ENCODE measurements around the gene HNRNPA1. TPM values are rescaled to one million over a fixed set of nuclear protein-coding genes. Genes with fewer than 3 reads are reported as not detected.
A peak's percentile ranks its signal among the peaks of the same experiment; 100 is the strongest.
"Not testable (repeated sequence)": the region's sequence is repeated elsewhere in the genome, so short reads cannot be mapped to it uniquely, and the experiment has no call there.

Gene HNRNPA1
- polyA plus RNA-seq, 3 donors = 266 to 1,181 (median 308) TPM

- no peaks in the 10 kb centered on the region for H3K27me3 ChIP-seq (ENCODE audit: control insufficient read depth in 2 of 2, insufficient read depth in 2 of 2, low read length in 2 of 2)
- intact Hi-C loops (cut with micrococcal nuclease) = loop anchor here in 1 of 2 donors (10.0 kb wide), 1 partner anchor 47 kb away; no protein-coding TSS in a partner anchor
- Mint-ChIP-seq H3K4me3 (no peak overlapping the region), H3K9me3 (no peaks in the 10 kb centered on the region), H3K4me1 (peaks cover 42% of the 10 kb centered on the region), H3K36me3 (no peaks in the 10 kb centered on the region), H3K27me3 (ENCODE audit: low read depth in 3 of 3) (no peaks in the 10 kb centered on the region), H3K27ac (no peak overlapping the region)
- H4K20me1 ChIP-seq (ENCODE audit: insufficient read depth, low read length) = no peaks in the 10 kb centered on the region
- peaks cover 24% of the 10 kb centered on the region for H3K79me2 ChIP-seq (ENCODE audit: insufficient read depth, low read length)
- peak overlapping the region in 1 of 2 donors; percentile 20 for H3K27ac ChIP-seq (ENCODE audit: low read depth in 1 of 2, low read length in 2 of 2)
- H2AFZ ChIP-seq (ENCODE audit: insufficient read depth, low read depth, low read length, poor library complexity, severe bottlenecking) = no peak overlapping the region
- peaks cover 41 to 50% of the 10 kb centered on the region in 2 donors for H3K4me1 ChIP-seq (ENCODE audit: control insufficient read depth in 1 of 2, insufficient read depth in 2 of 2, low read length in 2 of 2)
- TF ChIP-seq, protein P1, sequence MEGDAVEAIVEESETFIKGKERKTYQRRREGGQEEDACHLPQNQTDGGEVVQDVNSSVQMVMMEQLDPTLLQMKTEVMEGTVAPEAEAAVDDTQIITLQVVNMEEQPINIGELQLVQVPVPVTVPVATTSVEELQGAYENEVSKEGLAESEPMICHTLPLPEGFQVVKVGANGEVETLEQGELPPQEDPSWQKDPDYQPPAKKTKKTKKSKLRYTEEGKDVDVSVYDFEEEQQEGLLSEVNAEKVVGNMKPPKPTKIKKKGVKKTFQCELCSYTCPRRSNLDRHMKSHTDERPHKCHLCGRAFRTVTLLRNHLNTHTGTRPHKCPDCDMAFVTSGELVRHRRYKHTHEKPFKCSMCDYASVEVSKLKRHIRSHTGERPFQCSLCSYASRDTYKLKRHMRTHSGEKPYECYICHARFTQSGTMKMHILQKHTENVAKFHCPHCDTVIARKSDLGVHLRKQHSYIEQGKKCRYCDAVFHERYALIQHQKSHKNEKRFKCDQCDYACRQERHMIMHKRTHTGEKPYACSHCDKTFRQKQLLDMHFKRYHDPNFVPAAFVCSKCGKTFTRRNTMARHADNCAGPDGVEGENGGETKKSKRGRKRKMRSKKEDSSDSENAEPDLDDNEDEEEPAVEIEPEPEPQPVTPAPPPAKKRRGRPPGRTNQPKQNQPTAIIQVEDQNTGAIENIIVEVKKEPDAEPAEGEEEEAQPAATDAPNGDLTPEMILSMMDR (IDR thresholded peaks at IDR 0.05) = no peak
- H3K9ac ChIP-seq (ENCODE audit: insufficient read depth, low read length, poor library complexity, severe bottlenecking) = no peak overlapping the region
- H3K4me3 ChIP-seq (replicated peaks in 1 of 3; ENCODE audit: low read depth in 2 of 3, low read length in 3 of 3) = no peak overlapping the region
- no peak overlapping the region for H3K4me2 ChIP-seq (replicated peaks; ENCODE audit: extremely low read depth, low read length, poor library complexity, severe bottlenecking)
- H3K9me3 ChIP-seq (replicated peaks in 1 of 2; ENCODE audit: control insufficient read depth in 1 of 2, insufficient read depth in 1 of 2, low read length in 2 of 2) = no peaks in the 10 kb centered on the region
- no peaks in the 10 kb centered on the region for H3K36me3 ChIP-seq (replicated peaks in 1 of 2; ENCODE audit: control insufficient read depth in 1 of 2, insufficient read depth in 2 of 2, low read length in 2 of 2)
- 100% methylated on average over 4 of the region's 5 CpGs for WGBS (ENCODE audit: insufficient coverage)
- no peak for DNase-seq
Measured at GRCh38 chr12:54321363-54321762, 40.8 kb downstream of the HNRNPA1 start.

DNA sequence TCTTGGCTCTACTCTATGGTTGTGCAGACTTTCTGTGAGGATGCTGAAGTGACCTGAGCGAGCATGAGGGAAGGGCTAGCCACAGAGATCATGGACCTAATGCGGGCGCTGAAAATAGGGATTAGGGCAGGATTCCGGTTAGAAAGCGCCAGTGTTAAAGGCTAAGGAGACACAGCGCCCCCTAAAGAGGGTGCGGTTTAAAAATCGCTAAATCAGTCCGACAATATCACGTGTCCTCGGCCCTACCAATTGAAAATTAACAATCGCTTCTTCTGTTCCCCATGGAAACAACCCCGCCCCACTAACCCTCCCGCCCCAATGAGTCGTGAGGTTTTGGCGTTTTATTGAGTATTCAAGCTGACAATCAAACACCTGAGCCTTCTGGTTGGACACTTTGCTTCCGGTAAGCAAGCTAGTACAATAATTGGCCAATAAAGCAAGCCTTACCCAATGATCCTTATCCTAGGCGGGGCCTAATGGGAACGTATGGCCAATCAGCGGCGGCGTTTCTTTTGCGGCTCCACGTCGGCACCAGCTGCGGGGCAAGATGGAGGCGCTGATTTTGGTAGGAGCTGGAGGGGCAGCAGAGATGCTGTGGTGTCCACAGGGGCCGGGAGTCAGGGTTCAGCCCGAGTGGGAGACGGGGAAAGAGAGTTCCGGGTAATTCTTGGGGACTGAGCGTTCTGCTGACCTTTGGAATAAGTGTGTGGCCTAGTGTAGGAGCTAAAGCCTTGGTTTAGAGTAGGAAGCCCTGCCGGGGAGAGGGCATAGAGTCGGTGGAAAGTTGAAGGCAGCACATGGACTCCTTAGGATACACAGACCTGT is 44.3 kb downstream of the HNRNPA1 start, which contains the start of gene COPZ1:
Gene COPZ1, plus strand, starts transcription at position 515 of the 825 bp plus-strand sequence. Its CDS starts 33 bp downstream, at position 548.
- Histone ChIP-seq H3K27me3 (ENCODE audit: control insufficient read depth in 2 of 2, insufficient read depth in 2 of 2, low read length in 2 of 2) (no peaks in the 10 kb centered on the region), H3K36me3 (replicated peaks in 1 of 2; ENCODE audit: control insufficient read depth in 1 of 2, insufficient read depth in 2 of 2, low read length in 2 of 2) (no peaks in the 10 kb centered on the region), H3K4me3 (replicated peaks in 1 of 3; ENCODE audit: low read depth in 2 of 3, low read length in 3 of 3) (peak within 1 kb of the TSS; percentile 50 to 96 (median 79)), H3K79me2 (ENCODE audit: insufficient read depth, low read length) (peaks cover 53% of the 10 kb centered on the region), H3K4me2 (replicated peaks; ENCODE audit: extremely low read depth, low read length, poor library complexity, severe bottlenecking) (peak within 1 kb of the TSS; percentile 80), H3K9me3 (replicated peaks in 1 of 2; ENCODE audit: control insufficient read depth in 1 of 2, insufficient read depth in 1 of 2, low read length in 2 of 2) (no peaks in the 10 kb centered on the region), H3K9ac (ENCODE audit: insufficient read depth, low read length, poor library complexity, severe bottlenecking) (peak within 1 kb of the TSS; percentile 73), H3K27ac (ENCODE audit: low read depth in 1 of 2, low read length in 2 of 2) (peak within 1 kb of the TSS; percentile 67 to 86), H2AFZ (ENCODE audit: insufficient read depth, low read depth, low read length, poor library complexity, severe bottlenecking) (peak within 1 kb of the TSS; percentile 83), H4K20me1 (ENCODE audit: insufficient read depth, low read length) (no peaks in the 10 kb centered on the region), H3K4me1 (ENCODE audit: control insufficient read depth in 1 of 2, insufficient read depth in 2 of 2, low read length in 2 of 2) (peaks cover 49 to 68% of the 10 kb centered on the region in 2 donors)
- peak; percentile 98 to 99 (median 99) for DNase-seq
- peak within 1 kb of the TSS; percentile 95 to 99 for H3K4me3 Mint-ChIP-seq
- TF ChIP-seq, protein P1 (IDR thresholded peaks at IDR 0.05) = peak; percentile 87
- intact Hi-C loops (cut with micrococcal nuclease) = loop anchor here (5.0 to 10.0 kb wide), 2 partner anchors 42 to 50 kb away; no protein-coding TSS in a partner anchor
- H3K9me3 Mint-ChIP-seq = no peaks in the 10 kb centered on the region
- H3K27me3 Mint-ChIP-seq (ENCODE audit: low read depth in 3 of 3) = no peaks in the 10 kb centered on the region
- peak within 1 kb of the TSS; percentile 98 to 99 (median 99) for H3K27ac Mint-ChIP-seq
- under 1% methylated on average over 25 of the region's 34 CpGs for WGBS (ENCODE audit: insufficient coverage)
- peaks cover 0 to 4% of the 10 kb centered on the region in 2 donors for H3K36me3 Mint-ChIP-seq
- H3K4me1 Mint-ChIP-seq = peaks cover 57% of the 10 kb centered on the region

DNA sequence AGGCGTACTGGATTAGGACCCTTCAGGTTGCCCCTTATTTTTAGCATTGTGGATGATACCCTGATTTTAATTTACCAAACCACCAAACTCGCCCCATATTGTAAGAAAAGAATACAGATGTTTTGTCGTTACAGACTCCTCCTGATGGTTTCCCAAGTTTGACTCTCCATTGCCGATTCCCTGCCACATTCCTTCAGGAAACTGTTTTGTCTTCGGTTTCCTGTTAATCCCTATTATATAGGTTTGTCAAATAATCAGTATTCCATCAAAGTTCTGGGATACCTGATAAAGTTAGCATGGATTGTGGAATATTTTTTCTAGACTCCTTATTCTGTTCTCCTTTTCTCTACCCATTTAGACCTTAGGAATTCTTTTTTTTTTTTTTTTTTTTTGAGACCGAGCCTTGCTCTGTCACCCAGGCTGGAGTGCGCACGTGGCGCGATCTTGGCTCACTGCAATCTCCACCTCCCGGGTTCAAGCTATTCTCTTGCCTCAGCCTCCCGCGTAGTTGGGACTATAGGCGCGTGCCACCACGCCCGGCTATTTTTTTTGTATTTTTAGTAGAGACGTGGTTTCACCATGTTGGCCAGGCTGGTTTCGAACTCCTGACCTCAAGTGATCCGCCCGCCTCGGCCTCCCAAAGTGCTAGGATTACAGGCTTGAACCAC is 45.0 kb downstream of the HNRNPA1 start:
- peaks cover 63% of the 10 kb centered on the region for H3K4me1 Mint-ChIP-seq

More for the DNA sequence above, 45.0 kb downstream of the HNRNPA1 start:
- peaks cover 61% of the 10 kb centered on the region for H3K79me2 ChIP-seq (ENCODE audit: insufficient read depth, low read length)
- peak overlapping the region; percentile 50 to 96 (median 79) for H3K4me3 ChIP-seq (replicated peaks in 1 of 3; ENCODE audit: low read depth in 2 of 3, low read length in 3 of 3)
- not testable (repeated sequence) for H3K9me3 Mint-ChIP-seq; H3K36me3 ChIP-seq (replicated peaks in 1 of 2; ENCODE audit: control insufficient read depth in 1 of 2, insufficient read depth in 2 of 2, low read length in 2 of 2); H4K20me1 ChIP-seq (ENCODE audit: insufficient read depth, low read length); H3K27me3 Mint-ChIP-seq (ENCODE audit: low read depth in 3 of 3); H3K36me3 Mint-ChIP-seq; H3K27me3 ChIP-seq (ENCODE audit: control insufficient read depth in 2 of 2, insufficient read depth in 2 of 2, low read length in 2 of 2); DNase-seq; H3K9me3 ChIP-seq (replicated peaks in 1 of 2; ENCODE audit: control insufficient read depth in 1 of 2, insufficient read depth in 1 of 2, low read length in 2 of 2)
- H3K4me3 Mint-ChIP-seq = peak overlapping the region; percentile 95 to 99
- H3K9ac ChIP-seq (ENCODE audit: insufficient read depth, low read length, poor library complexity, severe bottlenecking) = peak overlapping the region; percentile 73
- peak overlapping the region; percentile 73 for H3K4me2 ChIP-seq (replicated peaks; ENCODE audit: extremely low read depth, low read length, poor library complexity, severe bottlenecking)
- no CpG with 5 or more reads among the region's 22 CpGs for WGBS (ENCODE audit: insufficient coverage)
- H2AFZ ChIP-seq (ENCODE audit: insufficient read depth, low read depth, low read length, poor library complexity, severe bottlenecking) = peak overlapping the region; percentile 77
- peak overlapping the region; percentile 98 to 99 (median 99) for H3K27ac Mint-ChIP-seq
- peaks cover 55 to 75% of the 10 kb centered on the region in 2 donors for H3K4me1 ChIP-seq (ENCODE audit: control insufficient read depth in 1 of 2, insufficient read depth in 2 of 2, low read length in 2 of 2)
- peak overlapping the region; percentile 67 to 83 for H3K27ac ChIP-seq (ENCODE audit: low read depth in 1 of 2, low read length in 2 of 2)
- intact Hi-C loops (cut with micrococcal nuclease) = loop anchor here (5.0 to 10.0 kb wide), 2 partner anchors 42 to 51 kb away; no protein-coding TSS in a partner anchor
